Measurements from ENCODE around the gene FZD8.

GRCh38 chr10:35592441-35592840 lies 49.7 kb downstream of the FZD8 start:
- no peak for TF ChIP-seq CTCF (IDR thresholded peaks at IDR 0.05)
- no peak for TF ChIP-seq POLR2AphosphoS5 (IDR thresholded peaks at IDR 0.05)
- no peak for TF ChIP-seq POLR2A (IDR thresholded peaks at IDR 0.05)
- no peak for TF ChIP-seq EP300 (IDR thresholded peaks at IDR 0.05)
